Keratinocyte (primary cell): ENCODE results near the gene METTL26.
A peak's percentile ranks its signal among the peaks of the same experiment; 100 is the strongest.

Experiments used
- EZH2 ChIP-seq: IDR thresholded peaks from one replicate; pipeline ENCODE4 v1.6.1; 2012; ENCODE audit warnings: inconsistent platforms, mild to moderate bottlenecking, low read length, moderate library complexity
- TF ChIP-seq, protein P1 (sequence below), 3 experiments: IDR thresholded peaks in 1 of 3; conservative IDR thresholded peaks in 1 of 3; optimal IDR thresholded peaks in 1 of 3; 2 replicates in 2 of 3; 3 replicates in 1 of 3; pipeline versions ENCODE3 to v1.5.1; 2011; ENCODE audit warnings: low read length in 3 of 3, mild to moderate bottlenecking in 3 of 3, moderate library complexity in 2 of 3, control low read depth in 1 of 3, inconsistent platforms in 1 of 3; ENCODE audit not compliant: insufficient read depth in 2 of 3; ENCODE audit errors: extremely low read depth in 1 of 3

GRCh38 chr16:648071-648780 lies 12.1 kb upstream of the METTL26 start:
- TF ChIP-seq EZH2 = no peak
- TF ChIP-seq, protein P1, sequence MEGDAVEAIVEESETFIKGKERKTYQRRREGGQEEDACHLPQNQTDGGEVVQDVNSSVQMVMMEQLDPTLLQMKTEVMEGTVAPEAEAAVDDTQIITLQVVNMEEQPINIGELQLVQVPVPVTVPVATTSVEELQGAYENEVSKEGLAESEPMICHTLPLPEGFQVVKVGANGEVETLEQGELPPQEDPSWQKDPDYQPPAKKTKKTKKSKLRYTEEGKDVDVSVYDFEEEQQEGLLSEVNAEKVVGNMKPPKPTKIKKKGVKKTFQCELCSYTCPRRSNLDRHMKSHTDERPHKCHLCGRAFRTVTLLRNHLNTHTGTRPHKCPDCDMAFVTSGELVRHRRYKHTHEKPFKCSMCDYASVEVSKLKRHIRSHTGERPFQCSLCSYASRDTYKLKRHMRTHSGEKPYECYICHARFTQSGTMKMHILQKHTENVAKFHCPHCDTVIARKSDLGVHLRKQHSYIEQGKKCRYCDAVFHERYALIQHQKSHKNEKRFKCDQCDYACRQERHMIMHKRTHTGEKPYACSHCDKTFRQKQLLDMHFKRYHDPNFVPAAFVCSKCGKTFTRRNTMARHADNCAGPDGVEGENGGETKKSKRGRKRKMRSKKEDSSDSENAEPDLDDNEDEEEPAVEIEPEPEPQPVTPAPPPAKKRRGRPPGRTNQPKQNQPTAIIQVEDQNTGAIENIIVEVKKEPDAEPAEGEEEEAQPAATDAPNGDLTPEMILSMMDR (optimal IDR thresholded peaks at IDR 0.05 in 1 of 3, IDR thresholded peaks at IDR 0.05 in 1 of 3, conservative IDR thresholded peaks at IDR 0.05 in 1 of 3; ENCODE audit: extremely low read depth in 1 of 3, insufficient read depth in 2 of 3, low read length in 3 of 3) = peak; percentile 69 to 86 (median 84)
